GM19467 (cell line): ENCODE data around the gene TNNI2.
"Not testable (repeated sequence)": the region's sequence is repeated elsewhere in the genome, so short reads cannot be mapped to it uniquely, and the experiment has no call there.

Source experiments
- ATAC-seq: cut with Tn5 transposase; IDR thresholded peaks from one replicate; pipeline ENCODE4 v1.9.1; 2021; ENCODE audit warnings: mild to moderate bottlenecking, moderate library complexity; ENCODE audit not compliant: unreplicated experiment

Gene TNNI2

DNA sequence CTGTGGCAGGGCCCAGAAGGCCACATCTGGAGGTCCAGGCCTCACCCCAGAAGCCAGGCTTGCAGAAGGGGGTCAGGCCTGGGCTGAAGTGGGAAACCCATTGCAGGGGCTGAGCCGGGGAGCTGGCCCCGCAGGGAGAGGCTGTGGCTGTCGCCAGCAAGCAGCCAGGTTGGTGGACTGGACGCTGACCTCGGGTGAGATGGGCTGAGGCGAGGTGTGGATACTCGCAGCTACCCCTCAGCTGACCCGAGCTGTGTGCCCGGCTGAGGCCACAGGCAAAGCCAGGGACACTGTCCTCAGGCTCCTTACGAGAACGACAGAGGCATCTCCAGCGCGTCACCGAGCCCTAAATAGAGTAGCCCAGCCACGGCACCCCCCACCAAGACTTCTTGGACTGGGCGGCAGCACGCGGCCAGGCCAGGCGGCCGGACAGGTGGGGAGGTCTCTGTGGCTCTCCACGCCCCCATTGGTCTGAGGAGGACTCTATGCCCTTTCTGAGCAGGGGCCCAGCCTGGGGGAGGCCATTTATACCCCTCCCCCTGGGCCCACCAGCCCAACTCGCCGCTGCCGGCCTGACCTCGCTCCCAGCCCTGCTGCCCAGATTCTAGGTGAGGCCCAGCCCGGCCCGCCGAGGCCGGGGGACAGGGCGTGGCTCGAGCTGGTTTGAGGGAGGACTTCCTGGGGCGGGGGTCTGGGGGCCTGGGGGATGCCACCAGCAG, at the start of gene TNNI2:
TNNI2 (plus strand) TSS at position 556 of the 719 bp plus-strand sequence. CDS start 716 bp downstream, outside the sequence.
- ATAC-seq = no peak

DNA sequence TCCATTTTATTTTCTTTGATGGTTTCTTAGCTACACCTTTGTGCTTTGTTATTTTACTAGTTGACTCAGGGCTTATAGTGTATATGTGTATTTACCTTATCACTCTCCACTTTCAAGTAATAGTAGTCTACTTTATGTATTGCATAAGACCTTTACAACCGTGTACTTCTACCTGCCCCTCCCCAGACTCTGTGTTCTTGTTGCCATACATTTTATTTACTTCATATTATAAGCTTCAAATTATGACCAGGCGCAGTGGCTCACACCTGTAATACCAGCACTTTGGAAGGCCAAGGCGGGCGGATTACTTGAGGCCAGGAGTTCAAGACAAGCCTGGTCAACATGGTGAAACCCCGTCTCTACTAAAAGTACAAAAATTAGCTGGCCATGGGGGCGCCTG, 46.9 kb upstream of the TNNI2 start:
- ATAC-seq = no peak

DNA sequence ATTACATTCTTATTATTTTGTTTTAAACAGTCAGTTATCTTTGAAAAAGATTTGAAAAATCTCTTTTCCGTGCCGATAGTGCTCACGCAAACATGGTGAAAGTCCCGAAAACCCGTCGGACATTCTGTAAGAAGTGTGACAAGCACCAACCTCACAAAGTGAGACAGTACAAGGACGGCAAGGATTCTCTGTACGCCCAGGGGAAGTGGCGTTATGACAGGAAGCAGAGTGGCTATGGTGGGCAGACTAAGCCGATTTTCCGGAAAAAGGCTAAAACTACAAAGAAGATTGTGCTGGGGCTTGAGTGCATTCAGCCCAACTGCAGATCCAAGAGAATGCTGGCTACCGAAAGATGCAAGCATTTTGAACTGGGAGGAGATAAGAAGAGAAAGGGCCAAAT, 46.3 kb upstream of the TNNI2 start:
- no peak for ATAC-seq

DNA sequence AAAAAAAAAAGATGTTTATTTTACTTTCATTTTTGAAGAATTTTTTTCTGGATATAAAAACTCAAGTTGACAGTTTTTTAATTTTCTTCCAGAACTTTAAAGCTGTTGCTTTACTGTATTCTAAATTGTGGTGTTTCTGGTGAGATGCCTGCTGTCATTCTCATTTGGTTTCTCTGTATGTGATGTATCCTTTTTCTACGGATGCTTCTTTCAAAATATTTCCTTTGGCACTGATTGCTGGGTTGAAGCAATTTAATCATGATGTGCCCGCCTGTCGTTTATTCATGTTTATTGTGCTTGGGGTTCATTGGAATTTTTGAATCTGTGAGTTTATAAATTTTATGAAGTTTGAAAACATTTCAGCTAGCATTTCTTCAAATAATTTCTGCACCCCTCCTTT, 45.7 kb upstream of the TNNI2 start:
- no peak for ATAC-seq

DNA sequence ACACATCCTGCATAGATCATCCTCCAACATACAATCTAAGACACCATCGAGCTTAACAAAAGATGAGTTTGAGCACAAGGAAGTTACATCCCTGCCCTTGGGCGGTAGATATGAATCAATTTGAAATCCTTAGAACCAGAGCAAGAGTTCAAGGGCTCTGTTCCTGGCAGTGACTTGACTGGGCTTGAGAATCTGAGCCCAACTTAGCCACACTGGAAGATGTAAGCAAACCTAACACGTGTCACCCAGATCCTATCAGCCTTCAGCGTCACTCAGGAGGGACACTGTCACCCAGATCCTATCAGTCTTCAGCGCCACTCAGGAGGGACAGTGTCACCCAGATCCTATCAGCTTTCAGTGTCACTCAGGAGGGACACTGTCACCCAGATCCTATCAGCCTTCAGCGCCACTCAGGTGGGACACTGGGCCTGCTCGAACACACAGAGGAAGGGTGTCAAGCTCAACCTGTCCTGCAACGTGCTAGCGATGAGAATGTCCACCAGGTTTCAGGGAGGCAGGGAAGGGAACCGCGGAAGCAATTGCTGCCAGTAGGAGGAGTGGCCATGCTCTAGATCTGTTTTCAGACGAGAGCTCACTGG, 42.3 kb upstream of the TNNI2 start:
- no peak for ATAC-seq

DNA sequence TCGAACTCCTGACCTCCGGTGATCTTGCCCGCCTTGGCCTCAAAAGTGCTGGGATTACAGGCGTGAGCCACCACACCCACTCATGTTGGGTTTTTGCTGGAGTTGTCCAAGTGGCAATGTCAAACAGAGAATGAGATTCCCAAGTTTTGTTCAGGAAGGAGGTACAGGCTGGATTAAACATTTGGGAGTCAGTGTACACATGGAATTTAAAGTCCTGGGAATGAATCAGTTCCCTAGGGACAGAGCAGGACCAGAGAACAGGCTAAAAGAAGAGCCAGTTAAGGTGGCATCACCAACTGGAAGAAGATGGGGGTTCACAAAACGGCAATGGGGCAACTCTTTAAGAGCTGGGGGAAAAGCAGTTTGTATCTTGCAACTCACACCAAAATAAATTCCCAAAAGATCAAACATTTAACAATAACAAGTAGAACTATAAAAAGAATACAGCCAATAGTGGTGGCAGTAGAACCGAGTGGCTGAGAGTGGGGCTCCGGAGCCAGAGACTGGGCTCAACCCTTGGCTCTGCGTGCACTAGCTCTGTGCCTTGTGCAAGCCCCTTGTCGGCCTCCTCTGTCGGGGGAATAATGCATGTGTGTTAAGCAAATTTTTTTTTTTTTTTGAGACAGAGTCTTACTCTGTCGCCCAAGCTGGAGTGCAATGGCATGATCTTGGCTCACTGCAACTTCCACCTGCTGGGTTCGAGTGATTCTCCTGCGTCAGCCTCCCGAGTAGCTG, 41.2 kb upstream of the TNNI2 start:
- ATAC-seq = no peak

DNA sequence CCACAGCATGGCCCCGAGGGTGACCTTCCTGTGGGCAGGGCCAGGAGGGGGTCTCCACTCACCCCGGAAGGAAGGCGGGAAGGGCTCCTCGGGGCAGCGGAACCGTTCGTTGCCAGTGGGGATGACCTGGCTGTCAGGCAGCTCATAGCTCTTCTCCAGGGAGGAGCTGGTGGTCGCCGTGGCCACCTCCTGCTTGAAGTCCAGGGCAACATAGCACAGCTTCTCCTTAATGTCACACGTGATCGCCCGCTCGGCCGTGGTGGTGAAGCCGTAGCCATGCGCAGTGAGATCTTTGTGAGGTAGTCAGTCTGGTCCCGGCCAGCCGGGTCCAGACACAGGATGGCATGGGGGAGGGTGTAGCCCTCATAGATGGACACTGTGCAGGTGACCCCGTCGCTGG, 35.5 kb upstream of the TNNI2 start:
- ATAC-seq = no peak

DNA sequence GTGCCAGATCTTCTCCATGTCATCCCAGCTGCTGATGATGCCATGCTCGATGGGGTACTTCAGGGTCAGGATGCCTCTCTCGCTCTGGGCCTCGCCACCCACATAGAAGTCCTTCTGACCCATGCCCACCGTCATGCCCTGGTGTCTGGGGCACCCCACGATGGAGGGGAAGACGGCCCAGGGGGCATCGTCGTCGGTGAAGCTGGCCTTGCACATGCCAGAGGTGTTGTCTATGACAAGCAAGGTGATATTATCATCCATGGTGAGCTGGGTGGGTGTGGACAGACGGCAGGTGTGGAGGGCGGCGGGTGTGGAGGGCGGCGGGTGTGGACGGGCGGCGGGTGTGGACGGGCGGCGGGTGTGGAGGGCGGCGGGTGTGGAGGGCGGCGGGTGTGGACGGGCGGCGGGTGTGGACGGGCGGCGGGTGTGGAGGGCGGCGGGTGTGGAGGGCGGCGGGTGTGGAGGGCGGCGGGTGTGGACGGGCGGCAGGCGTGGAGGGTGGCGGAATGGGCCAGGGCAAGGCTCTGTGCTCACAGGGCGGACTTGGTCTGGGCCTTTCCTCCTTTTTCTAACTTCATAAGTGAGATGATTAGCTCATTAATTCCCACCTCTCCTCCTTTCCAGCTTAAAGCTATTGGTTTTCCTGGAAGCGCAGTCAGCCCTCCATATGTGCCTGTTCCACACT, 34.8 kb upstream of the TNNI2 start:
- not testable (repeated sequence) for ATAC-seq

DNA sequence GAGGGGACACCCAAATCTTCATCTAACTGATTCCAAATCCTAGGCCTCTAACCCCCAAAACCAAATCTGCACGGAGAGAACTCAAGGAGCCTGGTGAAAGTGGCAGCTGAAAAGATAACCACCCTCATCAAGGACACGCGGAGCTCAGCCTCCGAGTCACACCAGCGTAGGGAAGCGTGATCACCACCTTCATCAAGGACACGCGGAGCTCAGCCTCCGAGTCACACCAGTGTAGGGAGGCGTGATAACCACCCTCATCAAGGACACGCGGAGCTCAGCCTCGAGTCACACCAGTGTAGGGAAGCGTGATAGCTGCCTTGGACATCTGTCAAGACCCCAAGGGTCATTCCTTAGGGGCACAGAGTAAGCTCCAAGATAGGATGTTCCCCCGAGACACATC, 33.3 kb upstream of the TNNI2 start:
- ATAC-seq = no peak

DNA sequence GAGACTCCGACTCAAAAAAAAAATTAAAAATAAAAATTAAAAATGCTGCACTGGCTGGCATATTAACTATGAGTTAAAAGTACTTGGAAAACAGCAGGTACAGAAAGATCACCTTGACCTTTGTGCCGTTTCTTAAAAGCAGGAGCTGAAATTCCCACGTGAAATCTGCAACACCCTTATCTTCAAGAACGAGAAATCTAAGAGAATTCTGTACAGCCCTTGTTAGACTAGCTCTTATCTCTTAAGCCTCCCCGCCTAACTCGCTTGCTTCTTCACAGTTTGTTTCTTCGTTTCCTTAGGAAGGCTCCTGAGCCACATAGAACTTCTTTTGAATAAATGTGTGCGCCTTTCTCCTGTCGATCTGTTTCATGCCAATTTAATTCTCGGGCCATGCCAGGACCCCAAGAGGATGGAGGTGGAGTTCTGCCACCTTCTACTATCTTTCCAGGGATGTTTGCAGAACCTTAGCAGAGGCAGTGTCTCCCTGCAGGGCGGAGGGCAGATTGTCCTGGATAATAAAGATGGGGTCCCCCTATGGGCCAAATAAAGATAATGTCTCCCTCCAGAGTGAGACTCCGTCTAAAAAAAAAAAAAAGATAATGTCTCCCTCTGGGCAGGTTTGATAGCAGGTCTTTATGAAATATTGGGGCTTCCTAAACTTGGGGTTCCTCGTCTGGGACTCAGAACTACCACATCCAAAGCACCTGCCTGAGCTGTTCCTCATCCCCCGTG, 31.4 kb upstream of the TNNI2 start:
- ATAC-seq = no peak

DNA sequence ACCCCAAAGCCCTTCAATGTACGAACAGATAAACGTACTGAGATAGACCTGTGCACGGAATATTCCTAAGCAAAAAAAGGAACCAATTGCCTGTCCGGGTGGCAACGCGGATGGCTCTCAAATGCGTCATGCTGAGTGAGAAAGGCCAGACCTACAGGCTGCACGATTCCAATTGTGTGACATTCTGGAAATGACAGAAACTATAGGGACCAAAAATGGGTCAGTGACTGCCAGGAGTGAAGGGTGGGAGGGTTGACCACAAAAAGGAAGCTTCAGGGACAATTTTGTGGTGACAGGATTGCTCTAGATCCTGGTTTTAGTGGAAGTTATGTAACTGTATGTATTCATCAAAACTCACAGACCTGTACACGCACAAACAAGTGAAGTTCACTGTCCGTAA, 28.0 kb upstream of the TNNI2 start:
- no peak for ATAC-seq

DNA sequence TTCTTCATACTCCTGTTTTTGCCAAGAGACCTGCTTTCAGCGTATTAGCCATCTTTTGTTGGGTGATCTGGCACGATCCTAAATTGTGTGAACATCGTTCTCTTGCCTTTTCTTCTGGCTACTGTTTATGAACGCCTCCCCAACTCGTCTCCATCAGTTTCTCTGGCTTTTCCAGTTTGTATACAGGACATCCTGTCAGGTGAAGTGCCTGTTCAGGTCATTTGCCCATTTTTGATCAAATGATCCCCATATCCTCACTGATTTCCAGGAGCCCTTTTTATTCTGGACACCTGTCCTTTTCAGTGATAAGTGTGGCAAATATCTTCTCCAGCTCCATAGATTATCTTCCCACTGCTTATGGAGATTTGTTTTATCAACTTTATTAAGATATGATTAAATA, 26.5 kb upstream of the TNNI2 start:
- ATAC-seq = no peak

DNA sequence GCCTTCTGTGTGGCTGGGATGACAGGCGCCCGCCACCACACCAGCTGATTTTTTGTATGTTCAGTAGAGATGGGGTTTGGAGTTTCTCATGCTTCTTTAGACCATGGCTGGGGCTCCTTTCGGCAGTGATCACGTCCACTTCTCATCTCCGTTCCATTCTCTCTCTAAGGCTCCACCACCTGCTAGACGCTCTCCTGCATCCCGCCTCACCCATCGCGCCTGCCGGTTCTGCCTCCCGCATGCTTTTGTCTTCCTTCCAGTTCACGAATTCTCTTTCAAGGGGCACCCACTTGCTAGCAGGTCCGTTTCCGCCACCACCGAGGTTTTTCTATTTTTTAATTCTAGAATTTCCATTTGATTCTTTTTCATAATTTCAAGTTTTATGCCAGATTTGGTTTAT, 26.0 kb upstream of the TNNI2 start:
- ATAC-seq = no peak

DNA sequence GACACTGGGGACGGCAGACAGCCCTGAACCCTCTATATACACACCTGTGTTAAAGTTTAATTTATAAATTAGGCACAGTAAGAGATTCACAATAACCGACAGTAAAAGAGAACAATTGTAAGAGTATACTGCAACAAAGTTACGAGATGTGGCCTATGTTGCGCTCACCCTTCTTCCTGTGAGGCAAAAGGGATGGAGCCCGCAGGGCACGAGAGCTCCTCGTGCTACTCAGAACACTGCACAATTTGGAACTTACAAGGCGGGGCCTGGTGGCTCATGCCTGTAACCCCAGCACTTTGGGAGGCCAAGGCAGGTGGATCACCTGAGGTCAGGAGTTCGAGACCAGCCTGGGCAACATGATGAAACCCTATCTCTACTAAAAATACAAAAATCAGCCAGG, 25.4 kb upstream of the TNNI2 start:
- ATAC-seq = not testable (repeated sequence)

DNA sequence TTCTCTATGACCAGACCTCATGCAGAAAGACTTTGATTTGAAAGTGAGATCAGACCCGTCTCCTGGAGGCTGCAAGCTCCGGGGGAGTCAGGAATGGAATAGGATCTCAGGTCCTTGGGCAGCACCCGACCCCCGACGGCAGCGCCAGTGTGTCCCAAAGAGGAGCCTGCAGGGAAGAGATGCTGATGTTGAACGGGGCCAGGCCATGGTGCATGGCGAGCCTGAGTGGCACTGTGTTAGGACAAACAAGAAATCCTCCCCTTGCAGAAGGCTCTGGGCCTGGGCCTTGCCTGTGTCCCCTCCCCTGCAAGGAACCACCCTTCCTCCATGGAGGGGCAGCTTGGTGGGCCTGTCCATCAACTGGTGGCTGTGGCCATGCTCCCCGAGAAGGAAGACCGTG, 24.1 kb upstream of the TNNI2 start:
- ATAC-seq = no peak

DNA sequence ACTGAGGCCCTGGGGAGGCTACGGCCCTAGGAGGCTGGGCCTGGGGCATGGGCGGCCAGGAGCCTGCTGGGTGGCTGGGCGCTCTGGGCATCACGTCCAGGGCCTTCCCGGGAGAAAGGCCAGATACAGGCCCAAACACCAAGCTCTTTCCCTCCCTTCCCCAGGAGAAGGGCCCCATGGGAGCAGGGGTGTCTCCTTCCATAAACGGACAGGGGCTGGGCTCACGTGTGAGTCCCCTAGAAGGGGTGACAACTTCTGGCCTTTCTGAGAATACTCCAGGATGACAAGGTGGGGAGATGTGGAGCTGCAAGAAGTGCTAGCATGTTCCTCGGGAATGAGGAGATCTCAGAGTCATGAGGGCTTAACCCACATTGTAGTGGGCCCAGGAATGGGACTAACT, 23.5 kb upstream of the TNNI2 start:
- no peak for ATAC-seq

DNA sequence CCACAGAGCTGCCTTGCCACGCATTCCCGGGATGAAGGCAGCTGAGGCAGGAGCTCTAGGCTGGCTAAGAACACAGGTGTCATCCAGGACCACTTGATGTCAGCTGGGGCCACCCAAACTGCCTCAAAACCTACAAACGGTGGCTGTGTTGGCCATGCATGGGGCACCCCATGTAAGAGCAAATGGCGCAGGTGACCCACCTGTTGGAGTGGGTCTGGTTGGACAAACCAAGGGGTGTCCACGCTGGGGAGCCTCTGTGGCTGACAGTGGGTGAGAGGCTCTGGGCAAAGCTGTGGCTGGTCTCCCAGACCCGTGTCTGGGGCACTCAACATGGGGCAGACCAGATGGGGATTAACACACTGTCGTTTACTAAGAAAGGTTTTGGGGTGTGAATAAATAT, 23.0 kb upstream of the TNNI2 start:
- ATAC-seq = no peak

DNA sequence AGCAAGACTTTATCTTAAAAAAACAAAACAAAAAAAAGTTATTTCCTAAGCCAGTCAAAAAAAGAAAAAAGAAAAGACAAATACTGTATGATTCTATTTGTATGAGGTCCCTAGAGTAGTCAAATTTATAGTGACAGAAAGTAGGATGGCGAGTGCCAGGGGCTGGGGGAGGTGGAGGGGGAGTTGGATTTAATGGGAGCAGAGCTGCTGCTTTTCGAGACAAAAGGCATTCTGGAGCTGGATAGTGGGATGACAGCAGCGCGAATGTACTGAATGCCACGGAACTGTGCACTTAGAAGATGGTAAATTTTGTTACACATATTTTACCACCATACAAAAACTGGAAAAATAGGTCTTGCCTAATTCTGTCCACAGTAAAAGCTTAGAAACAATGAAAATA, 21.8 kb upstream of the TNNI2 start:
- ATAC-seq = no peak

DNA sequence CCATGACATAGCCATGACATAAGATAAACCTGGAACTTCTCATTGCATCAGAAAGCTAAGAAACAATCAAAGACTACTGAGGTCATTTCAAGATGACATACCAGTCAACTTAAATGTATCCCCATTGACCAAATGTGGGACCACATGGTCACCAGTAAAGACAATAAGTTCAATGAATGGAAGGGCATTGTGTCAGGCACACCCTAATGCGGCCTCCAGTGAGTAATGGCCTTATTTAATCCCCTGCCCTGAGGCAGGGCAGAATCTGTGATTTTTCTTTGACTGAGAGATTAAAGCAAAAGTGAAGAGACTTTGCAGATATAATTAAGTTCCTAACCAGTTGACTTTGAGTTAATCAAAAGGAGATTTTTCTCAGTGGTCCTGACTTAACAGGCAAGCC, 21.3 kb upstream of the TNNI2 start:
- ATAC-seq = no peak

DNA sequence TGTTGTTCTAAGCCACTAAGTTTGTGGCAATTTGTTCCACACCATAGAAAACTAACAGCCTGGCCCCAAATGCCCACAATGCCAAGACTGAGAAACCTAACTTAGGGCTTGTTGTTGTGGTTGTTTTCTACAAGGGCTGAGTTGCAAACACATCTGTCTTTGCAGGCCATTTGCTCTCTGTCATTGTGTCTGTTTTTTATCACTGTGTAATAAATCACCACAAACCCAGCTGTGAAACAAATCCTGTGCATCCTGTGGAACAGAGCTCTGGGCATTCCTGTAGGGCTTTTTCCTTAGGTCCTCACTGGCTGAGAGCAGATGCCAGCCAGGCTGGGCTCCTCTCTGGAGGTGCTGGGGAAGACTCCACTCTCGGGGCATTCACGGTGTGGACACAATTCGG, 19.7 kb upstream of the TNNI2 start:
- no peak for ATAC-seq
